Measurements from ENCODE around the gene MAP1B.

Gene MAP1B

DNA sequence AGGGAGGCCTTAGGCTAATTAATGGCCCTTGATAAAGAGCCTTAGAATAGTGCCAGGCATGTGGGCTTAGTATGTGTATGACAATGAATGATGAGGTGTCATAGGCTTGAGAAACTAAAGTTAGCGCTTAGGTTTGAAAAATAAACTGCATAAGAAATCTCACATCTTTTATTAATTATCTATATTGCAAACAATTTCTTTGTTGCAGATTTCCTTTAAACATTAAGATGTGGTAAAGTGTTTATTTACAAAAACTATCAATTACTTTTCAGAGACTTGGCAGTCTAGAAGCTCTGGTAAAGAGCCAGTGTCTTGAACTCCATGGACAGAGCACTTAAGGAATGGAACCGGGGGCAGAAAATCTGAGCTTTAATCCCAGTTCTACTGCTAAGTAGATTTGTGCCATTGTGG, 23.1 kb downstream of the MAP1B start:
- Histone ChIP-seq H3K4me1 (peaks cover 28% of the 10 kb centered on the region), H3K4me3 (ENCODE audit: low read depth, low read length) (no peak overlapping the region), H3K27me3 (no peaks in the 10 kb centered on the region), H3K36me3 (peaks cover 80% of the 10 kb centered on the region), H3K9me3 (no peaks in the 10 kb centered on the region)
- TF ChIP-seq, protein P1, sequence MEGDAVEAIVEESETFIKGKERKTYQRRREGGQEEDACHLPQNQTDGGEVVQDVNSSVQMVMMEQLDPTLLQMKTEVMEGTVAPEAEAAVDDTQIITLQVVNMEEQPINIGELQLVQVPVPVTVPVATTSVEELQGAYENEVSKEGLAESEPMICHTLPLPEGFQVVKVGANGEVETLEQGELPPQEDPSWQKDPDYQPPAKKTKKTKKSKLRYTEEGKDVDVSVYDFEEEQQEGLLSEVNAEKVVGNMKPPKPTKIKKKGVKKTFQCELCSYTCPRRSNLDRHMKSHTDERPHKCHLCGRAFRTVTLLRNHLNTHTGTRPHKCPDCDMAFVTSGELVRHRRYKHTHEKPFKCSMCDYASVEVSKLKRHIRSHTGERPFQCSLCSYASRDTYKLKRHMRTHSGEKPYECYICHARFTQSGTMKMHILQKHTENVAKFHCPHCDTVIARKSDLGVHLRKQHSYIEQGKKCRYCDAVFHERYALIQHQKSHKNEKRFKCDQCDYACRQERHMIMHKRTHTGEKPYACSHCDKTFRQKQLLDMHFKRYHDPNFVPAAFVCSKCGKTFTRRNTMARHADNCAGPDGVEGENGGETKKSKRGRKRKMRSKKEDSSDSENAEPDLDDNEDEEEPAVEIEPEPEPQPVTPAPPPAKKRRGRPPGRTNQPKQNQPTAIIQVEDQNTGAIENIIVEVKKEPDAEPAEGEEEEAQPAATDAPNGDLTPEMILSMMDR (IDR thresholded peaks at IDR 0.05; ENCODE audit: low read depth, low read length): no peak
- no peak for DNase-seq

GRCh38 chr5:72133212-72133990, 26.1 kb downstream of the MAP1B start:
- TF ChIP-seq, protein P1 (IDR thresholded peaks at IDR 0.05; ENCODE audit: low read depth, low read length): no peak
- H3K4me3 ChIP-seq (ENCODE audit: low read depth, low read length): no peak overlapping the region
- H3K9me3 ChIP-seq: no peaks in the 10 kb centered on the region
- H3K27me3 ChIP-seq: no peaks in the 10 kb centered on the region
- no peak for DNase-seq
- H3K4me1 ChIP-seq: peaks cover 36% of the 10 kb centered on the region
- H3K36me3 ChIP-seq: peaks cover 62% of the 10 kb centered on the region

GRCh38 chr5:72134226-72134899, 27.1 kb downstream of the MAP1B start:
- no peak for DNase-seq
- TF ChIP-seq, protein P1 (IDR thresholded peaks at IDR 0.05; ENCODE audit: low read depth, low read length): no peak
- Histone ChIP-seq H3K36me3 (peaks cover 56% of the 10 kb centered on the region), H3K27me3 (no peaks in the 10 kb centered on the region), H3K4me1 (peaks cover 45% of the 10 kb centered on the region), H3K4me3 (ENCODE audit: low read depth, low read length) (no peak overlapping the region), H3K9me3 (no peaks in the 10 kb centered on the region)

DNA sequence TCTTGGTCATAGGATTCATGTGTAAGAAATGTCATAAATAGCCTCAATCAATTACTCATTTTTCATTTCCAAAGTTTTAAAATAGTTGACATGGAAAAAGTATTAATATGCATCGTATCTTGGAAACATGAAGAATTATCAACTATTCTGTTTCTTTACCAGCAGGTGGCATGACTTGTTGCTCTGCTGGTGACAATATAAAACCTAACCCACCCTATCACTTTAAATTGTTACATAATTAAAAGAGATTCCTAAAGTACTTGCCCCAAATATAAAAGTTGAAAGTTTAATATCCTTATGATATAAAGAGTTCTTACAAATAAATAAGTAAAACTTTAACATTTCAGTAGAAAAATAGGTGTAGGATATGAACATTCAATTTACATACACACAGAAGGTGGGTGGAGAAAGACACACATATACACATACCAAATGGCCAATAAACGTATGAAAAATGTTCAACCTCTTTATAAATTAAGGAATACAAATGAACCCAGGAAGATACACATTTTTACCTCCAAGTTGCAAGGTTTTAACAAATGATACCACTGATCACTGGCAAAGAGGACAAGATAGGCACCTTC, 30.6 kb downstream of the MAP1B start:
- no peak for DNase-seq
- TF ChIP-seq, protein P1 (IDR thresholded peaks at IDR 0.05; ENCODE audit: low read depth, low read length): peak; percentile 66
- Histone ChIP-seq H3K36me3 (peaks cover 48% of the 10 kb centered on the region), H3K27me3 (no peaks in the 10 kb centered on the region), H3K4me1 (peaks cover 63% of the 10 kb centered on the region), H3K9me3 (no peaks in the 10 kb centered on the region), H3K4me3 (ENCODE audit: low read depth, low read length) (no peak overlapping the region)

GRCh38 chr5:72138943-72139521, 31.8 kb downstream of the MAP1B start:
- no peaks in the 10 kb centered on the region for H3K9me3 ChIP-seq
- peaks cover 55% of the 10 kb centered on the region for H3K4me1 ChIP-seq
- peak; percentile 38 for DNase-seq
- no peaks in the 10 kb centered on the region for H3K27me3 ChIP-seq
- H3K4me3 ChIP-seq (ENCODE audit: low read depth, low read length): no peak overlapping the region
- TF ChIP-seq, protein P1 (IDR thresholded peaks at IDR 0.05; ENCODE audit: low read depth, low read length): no peak
- peaks cover 43% of the 10 kb centered on the region for H3K36me3 ChIP-seq
